22Rv1 (cell line): Measurements from ENCODE around the gene NXPE3.

ENCODE experiments used
- ZFX ChIP-seq: fragments of 450-650 bp; IDR thresholded peaks from 2 replicates; pipeline ENCODE4 v1.6.1; 2017; ENCODE audit warnings: antibody characterized with exemption, borderline replicate concordance
- TF ChIP-seq, protein P1 (sequence below): fragments of 450-650 bp; IDR thresholded peaks from 2 replicates; pipeline ENCODE4 v1.5.1; 2017; ENCODE audit warnings: mild to moderate bottlenecking

DNA sequence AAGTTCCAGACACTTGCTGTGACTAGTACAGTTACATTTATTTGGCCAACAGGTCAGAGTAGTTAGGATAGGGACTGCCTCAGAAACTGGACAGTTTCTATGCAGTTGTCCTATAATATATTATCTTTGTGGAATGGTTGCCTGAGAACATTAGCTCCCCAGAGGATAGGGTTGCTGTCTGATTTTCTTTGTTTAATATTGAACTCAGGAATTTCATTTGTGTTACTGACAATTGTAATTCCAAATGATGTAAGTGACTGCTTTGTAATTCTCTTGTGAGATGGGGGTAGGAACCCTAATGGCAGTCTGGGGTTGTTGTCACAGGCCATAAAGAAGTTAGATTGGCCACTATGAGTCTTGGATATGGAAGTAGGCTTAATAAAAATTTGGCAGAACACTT, 2.2 kb downstream of the NXPE3 start:
- TF ChIP-seq, protein P1, sequence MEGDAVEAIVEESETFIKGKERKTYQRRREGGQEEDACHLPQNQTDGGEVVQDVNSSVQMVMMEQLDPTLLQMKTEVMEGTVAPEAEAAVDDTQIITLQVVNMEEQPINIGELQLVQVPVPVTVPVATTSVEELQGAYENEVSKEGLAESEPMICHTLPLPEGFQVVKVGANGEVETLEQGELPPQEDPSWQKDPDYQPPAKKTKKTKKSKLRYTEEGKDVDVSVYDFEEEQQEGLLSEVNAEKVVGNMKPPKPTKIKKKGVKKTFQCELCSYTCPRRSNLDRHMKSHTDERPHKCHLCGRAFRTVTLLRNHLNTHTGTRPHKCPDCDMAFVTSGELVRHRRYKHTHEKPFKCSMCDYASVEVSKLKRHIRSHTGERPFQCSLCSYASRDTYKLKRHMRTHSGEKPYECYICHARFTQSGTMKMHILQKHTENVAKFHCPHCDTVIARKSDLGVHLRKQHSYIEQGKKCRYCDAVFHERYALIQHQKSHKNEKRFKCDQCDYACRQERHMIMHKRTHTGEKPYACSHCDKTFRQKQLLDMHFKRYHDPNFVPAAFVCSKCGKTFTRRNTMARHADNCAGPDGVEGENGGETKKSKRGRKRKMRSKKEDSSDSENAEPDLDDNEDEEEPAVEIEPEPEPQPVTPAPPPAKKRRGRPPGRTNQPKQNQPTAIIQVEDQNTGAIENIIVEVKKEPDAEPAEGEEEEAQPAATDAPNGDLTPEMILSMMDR = no peak
- no peak for TF ChIP-seq ZFX
